HL-60 (cell line): ENCODE measurements around the gene HNF4A.

Source experiments
- DNase-seq, 2 experiments: peaks; one replicate each; pipeline ENCODE4 v3.0.0-alpha.2; 2010 to 2020; ENCODE audit warnings: low read depth in 1 of 2, low spot score in 1 of 2
- H3K27ac ChIP-seq: fragments of 250-450 bp; sonication (Bioruptor Pico); replicated peaks from 2 replicates; pipeline ENCODE4 v1.5.1; 2020; ENCODE audit warnings: mild to moderate bottlenecking, moderate library complexity
- H3K27me3 ChIP-seq: fragments of 250-450 bp; sonication (Bioruptor Pico); 2 replicates; pipeline ENCODE4 v1.5.1; 2021; ENCODE audit warnings: mild to moderate bottlenecking, moderate library complexity; ENCODE audit not compliant: insufficient read depth, poor library complexity, severe bottlenecking
- H3K4me3 ChIP-seq: replicated peaks from 2 replicates; pipeline ENCODE4 v1.5.1; 2011; ENCODE audit warnings: mild to moderate bottlenecking, control low read depth, low read length; ENCODE audit not compliant: insufficient read depth
- GABPA ChIP-seq: IDR thresholded peaks from 2 replicates; pipeline ENCODE4 v1.6.1; 2012; ENCODE audit warnings: low read depth
- POLR2AphosphoS5 ChIP-seq: IDR thresholded peaks from 2 replicates; pipeline ENCODE4 v1.6.1; 2012; ENCODE audit warnings: low read depth
- SPI1 ChIP-seq: IDR thresholded peaks from 2 replicates; pipeline ENCODE4 v1.6.1; 2012; ENCODE audit warnings: low read depth, mild to moderate bottlenecking, borderline replicate concordance
- TF ChIP-seq, protein P1 (sequence below): IDR thresholded peaks from 2 replicates; pipeline ENCODE4 v1.6.1; 2012; ENCODE audit warnings: low read depth; ENCODE audit not compliant: insufficient replicate concordance
- TF ChIP-seq, protein P2 (sequence below): IDR thresholded peaks from one replicate; pipeline ENCODE4 v1.5.1; 2011; ENCODE audit warnings: low read length, control low read depth, inconsistent platforms; ENCODE audit not compliant: insufficient read depth

HNF4A gene

DNA sequence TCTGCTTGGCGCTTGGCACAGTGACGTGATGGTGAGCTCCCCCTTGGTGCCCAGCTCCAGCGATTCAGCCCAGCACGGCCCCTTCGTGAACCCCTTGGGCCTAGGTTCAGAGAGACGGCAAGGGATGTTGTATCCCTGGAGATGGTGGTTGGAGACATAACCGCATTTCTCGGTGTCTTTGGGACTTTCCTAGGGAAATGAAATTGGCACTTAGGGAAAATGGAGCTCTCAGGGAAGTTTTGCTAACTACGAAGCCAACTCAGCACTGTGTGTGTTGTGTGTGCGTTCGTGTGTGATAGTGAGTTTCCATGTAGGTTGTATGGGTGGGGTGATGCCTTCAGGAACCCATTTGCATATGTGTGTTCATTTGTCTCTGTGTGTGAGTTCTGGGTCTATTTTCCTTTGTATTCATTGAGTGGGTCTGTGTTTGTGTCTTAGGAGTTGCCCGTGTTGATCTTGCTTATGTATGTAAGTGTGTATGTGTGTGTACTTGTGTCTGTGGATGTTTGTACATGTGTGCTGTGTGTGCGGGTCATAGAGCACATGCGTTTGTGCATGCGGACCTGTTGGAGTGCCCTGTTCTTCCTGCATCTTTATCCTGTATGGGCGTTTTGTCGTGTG is 46.4 kb downstream of the HNF4A start:
- DNase-seq, result no peak
- Histone ChIP-seq H3K27ac (no peak overlapping the region), H3K27me3 (no peaks in the 10 kb centered on the region), H3K4me3 (no peak overlapping the region)
- TF ChIP-seq POLR2AphosphoS5, result no peak
- TF ChIP-seq, protein P1, sequence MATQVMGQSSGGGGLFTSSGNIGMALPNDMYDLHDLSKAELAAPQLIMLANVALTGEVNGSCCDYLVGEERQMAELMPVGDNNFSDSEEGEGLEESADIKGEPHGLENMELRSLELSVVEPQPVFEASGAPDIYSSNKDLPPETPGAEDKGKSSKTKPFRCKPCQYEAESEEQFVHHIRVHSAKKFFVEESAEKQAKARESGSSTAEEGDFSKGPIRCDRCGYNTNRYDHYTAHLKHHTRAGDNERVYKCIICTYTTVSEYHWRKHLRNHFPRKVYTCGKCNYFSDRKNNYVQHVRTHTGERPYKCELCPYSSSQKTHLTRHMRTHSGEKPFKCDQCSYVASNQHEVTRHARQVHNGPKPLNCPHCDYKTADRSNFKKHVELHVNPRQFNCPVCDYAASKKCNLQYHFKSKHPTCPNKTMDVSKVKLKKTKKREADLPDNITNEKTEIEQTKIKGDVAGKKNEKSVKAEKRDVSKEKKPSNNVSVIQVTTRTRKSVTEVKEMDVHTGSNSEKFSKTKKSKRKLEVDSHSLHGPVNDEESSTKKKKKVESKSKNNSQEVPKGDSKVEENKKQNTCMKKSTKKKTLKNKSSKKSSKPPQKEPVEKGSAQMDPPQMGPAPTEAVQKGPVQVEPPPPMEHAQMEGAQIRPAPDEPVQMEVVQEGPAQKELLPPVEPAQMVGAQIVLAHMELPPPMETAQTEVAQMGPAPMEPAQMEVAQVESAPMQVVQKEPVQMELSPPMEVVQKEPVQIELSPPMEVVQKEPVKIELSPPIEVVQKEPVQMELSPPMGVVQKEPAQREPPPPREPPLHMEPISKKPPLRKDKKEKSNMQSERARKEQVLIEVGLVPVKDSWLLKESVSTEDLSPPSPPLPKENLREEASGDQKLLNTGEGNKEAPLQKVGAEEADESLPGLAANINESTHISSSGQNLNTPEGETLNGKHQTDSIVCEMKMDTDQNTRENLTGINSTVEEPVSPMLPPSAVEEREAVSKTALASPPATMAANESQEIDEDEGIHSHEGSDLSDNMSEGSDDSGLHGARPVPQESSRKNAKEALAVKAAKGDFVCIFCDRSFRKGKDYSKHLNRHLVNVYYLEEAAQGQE, result no peak
- TF ChIP-seq SPI1, result no peak
- TF ChIP-seq, protein P2, sequence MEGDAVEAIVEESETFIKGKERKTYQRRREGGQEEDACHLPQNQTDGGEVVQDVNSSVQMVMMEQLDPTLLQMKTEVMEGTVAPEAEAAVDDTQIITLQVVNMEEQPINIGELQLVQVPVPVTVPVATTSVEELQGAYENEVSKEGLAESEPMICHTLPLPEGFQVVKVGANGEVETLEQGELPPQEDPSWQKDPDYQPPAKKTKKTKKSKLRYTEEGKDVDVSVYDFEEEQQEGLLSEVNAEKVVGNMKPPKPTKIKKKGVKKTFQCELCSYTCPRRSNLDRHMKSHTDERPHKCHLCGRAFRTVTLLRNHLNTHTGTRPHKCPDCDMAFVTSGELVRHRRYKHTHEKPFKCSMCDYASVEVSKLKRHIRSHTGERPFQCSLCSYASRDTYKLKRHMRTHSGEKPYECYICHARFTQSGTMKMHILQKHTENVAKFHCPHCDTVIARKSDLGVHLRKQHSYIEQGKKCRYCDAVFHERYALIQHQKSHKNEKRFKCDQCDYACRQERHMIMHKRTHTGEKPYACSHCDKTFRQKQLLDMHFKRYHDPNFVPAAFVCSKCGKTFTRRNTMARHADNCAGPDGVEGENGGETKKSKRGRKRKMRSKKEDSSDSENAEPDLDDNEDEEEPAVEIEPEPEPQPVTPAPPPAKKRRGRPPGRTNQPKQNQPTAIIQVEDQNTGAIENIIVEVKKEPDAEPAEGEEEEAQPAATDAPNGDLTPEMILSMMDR, result no peak
- no peak for TF ChIP-seq GABPA

DNA sequence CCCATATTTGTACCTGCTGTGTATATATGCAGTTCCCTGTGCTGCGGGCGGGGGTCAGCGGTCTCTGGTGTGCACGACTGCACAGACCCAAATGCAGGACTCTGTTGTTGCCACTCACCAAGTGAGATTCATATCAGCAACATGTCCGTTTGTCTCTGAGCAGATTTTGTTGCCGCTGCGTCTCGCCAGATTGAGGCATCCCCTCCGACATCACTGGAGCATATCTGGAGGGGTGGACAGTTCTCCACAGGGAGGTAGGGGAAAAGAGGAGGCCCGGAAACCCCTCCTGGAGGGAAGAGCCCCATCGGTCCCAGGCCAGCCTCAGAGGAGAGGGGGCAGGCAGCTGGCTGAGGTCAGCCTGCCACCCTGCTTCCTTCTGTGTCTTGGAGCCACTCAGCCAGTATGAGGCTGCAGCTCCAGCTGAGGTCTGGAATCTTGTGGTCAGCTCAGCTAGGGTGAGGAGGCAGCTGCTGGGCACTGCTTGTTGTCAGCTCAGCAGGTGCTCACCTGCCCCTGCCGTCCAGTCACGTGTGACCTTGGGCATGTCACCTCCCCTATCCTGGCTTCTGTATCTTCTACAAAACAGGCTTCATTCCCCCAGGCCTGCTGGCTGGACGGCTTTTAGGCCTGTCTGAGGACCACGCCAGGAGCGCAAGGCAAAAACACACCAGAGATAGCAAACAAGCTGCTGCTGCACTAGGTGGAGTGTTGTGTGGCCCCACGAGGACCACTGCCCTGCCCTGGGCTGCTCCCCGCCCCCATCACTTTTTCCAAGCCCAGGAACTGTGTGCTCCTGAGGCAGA is 47.1 kb downstream of the HNF4A start:
- H3K4me3 ChIP-seq, result no peak overlapping the region
- TF ChIP-seq SPI1 (no peak), POLR2AphosphoS5 (no peak), GABPA (no peak)
- TF ChIP-seq, protein P1, result no peak
- TF ChIP-seq, protein P2, result no peak

DNA sequence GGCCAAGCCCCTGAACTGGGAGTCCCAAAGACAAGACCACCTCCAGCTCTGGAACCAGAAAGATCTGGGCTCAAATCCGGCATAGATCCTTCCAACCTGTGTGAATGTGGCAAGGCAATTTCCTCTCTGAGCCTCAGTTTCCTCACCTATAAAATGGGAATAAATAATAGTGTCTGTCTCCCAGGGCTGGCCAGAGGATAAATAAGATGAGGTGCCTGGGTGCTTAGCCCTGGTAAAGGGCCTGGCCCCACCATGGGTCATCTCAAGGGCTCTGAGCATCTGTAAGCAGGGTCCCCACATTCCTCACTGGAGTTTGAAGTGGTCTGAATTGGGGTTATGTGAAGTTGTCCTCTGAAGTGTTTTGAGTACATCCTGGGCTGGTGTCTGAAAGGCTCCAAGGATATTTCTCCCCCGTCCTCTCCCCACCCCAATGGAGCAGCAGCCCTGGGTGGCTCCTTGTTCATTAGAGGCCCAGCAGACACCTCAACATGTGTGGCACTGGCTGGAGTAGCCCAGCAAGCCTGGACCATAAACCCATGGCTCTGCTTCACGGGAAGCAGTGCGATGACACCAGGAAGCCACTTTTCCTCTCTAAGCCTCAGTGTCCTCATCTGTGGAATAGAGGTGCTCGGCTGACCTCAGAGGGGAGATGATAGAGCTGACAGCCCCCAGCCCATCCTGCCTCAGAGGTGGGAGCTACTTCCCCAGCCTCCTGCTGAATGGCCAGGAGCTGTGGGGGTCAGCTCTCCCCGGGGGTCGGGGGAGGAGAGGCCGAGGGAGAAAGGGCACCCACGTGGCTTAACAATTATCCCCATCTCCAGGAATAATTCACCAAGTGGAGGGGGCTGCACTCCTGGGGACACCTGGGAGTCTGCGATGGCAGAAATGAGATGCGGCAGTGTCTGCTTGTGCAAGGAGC is 48.0 kb downstream of the HNF4A start:
- H3K27ac ChIP-seq, result no peak overlapping the region
- TF ChIP-seq, protein P2, result no peak
- TF ChIP-seq SPI1 (no peak), GABPA (no peak)
- TF ChIP-seq, protein P1, result no peak
- no peaks in the 10 kb centered on the region for H3K27me3 ChIP-seq
- no peak for DNase-seq
- H3K4me3 ChIP-seq, result no peak overlapping the region

More for the DNA sequence above, 47.1 kb downstream of the HNF4A start:
- no peak for DNase-seq
- no peak overlapping the region for H3K27ac ChIP-seq
- no peaks in the 10 kb centered on the region for H3K27me3 ChIP-seq
